ENCODE measurements around the gene SAT1. TPM values are rescaled to one million over a fixed set of nuclear protein-coding genes. Genes with fewer than 3 reads are reported as not detected.

Gene SAT1
- total and polyA plus RNA-seq, 2 of the 13 experiments (the other 11 are each of a cell fraction or from before 2014, with no cell fraction given) = 216 to 1,243 TPM

DNA sequence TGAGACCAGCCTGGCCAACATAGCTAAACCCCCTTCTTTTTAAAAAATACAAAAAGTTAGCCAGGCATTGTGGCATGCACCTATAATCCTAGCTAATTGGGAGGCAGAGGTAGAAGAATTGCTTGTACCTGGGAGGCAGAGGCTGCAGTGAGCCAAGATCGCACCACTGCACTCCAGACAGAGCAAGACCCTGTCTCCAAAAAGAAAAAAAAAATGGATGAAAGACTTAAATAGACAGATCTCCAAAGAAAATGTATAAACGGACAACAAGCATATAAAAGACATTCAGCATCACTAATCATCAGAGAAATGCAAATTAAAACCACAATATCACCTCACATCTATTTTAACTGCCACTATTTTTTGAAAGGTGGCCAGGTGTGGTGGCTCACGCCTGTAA lies 6.6 kb upstream of the SAT1 start (continued):
- TF ChIP-seq, protein P1, sequence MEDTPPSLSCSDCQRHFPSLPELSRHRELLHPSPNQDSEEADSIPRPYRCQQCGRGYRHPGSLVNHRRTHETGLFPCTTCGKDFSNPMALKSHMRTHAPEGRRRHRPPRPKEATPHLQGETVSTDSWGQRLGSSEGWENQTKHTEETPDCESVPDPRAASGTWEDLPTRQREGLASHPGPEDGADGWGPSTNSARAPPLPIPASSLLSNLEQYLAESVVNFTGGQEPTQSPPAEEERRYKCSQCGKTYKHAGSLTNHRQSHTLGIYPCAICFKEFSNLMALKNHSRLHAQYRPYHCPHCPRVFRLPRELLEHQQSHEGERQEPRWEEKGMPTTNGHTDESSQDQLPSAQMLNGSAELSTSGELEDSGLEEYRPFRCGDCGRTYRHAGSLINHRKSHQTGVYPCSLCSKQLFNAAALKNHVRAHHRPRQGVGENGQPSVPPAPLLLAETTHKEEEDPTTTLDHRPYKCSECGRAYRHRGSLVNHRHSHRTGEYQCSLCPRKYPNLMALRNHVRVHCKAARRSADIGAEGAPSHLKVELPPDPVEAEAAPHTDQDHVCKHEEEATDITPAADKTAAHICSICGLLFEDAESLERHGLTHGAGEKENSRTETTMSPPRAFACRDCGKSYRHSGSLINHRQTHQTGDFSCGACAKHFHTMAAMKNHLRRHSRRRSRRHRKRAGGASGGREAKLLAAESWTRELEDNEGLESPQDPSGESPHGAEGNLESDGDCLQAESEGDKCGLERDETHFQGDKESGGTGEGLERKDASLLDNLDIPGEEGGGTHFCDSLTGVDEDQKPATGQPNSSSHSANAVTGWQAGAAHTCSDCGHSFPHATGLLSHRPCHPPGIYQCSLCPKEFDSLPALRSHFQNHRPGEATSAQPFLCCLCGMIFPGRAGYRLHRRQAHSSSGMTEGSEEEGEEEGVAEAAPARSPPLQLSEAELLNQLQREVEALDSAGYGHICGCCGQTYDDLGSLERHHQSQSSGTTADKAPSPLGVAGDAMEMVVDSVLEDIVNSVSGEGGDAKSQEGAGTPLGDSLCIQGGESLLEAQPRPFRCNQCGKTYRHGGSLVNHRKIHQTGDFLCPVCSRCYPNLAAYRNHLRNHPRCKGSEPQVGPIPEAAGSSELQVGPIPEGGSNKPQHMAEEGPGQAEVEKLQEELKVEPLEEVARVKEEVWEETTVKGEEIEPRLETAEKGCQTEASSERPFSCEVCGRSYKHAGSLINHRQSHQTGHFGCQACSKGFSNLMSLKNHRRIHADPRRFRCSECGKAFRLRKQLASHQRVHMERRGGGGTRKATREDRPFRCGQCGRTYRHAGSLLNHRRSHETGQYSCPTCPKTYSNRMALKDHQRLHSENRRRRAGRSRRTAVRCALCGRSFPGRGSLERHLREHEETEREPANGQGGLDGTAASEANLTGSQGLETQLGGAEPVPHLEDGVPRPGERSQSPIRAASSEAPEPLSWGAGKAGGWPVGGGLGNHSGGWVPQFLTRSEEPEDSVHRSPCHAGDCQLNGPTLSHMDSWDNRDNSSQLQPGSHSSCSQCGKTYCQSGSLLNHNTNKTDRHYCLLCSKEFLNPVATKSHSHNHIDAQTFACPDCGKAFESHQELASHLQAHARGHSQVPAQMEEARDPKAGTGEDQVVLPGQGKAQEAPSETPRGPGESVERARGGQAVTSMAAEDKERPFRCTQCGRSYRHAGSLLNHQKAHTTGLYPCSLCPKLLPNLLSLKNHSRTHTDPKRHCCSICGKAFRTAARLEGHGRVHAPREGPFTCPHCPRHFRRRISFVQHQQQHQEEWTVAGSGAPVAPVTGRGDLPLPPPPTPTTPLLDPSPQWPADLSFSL (CRISPR knock-in tag; IDR thresholded peaks at IDR 0.05) = no peak
- TF ChIP-seq, protein P2, sequence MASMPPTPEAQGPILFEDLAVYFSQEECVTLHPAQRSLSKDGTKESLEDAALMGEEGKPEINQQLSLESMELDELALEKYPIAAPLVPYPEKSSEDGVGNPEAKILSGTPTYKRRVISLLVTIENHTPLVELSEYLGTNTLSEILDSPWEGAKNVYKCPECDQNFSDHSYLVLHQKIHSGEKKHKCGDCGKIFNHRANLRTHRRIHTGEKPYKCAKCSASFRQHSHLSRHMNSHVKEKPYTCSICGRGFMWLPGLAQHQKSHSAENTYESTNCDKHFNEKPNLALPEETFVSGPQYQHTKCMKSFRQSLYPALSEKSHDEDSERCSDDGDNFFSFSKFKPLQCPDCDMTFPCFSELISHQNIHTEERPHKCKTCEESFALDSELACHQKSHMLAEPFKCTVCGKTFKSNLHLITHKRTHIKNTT (CRISPR knock-in tag; IDR thresholded peaks at IDR 0.05) = no peak
- no peak for TF ChIP-seq ZNF44 (CRISPR knock-in tag; IDR thresholded peaks at IDR 0.05)

DNA sequence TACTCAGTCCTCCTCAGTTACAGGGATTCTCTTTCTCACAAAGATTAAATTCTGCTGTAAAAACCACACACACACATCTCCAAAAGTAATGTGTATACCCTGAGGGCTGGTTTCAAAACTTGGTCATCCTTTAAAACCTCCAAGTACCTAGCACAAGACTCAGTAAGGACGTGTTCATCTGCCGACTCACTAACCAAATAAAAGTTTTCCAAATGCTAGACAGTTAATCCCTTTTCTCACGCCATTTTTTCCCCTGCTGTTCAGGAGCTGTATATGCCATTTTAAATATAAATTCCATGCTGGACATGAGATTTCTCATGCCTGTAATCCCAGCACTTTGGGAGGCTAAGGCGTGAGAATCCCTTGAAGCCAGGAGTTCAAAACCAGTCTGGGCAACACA lies 3.9 kb upstream of the SAT1 start:
- Histone ChIP-seq H4K20me1 (ENCODE audit: insufficient read depth, low read length) (peaks cover 5% of the 10 kb centered on the region), H3K79me2 (ENCODE audit: insufficient read depth, low read length) (peaks cover 19% of the 10 kb centered on the region), H2AFZ (ENCODE audit: low read length) (no peak overlapping the region), H3K9ac (ENCODE audit: insufficient read depth, low read depth, low read length) (no peak overlapping the region), H3K36me3 (replicated peaks in 1 of 2; ENCODE audit: control insufficient read depth in 1 of 2, insufficient read depth in 2 of 2, low read length in 2 of 2) (no peaks in the 10 kb centered on the region), H3K4me1 (ENCODE audit: insufficient read depth, low read length) (peaks cover 18% of the 10 kb centered on the region), H3K27me3 (ENCODE audit: control insufficient read depth in 1 of 2, insufficient read depth in 2 of 2, low read length in 2 of 2) (no peaks in the 10 kb centered on the region; a peak in 1 of 5 replicates), H3K27ac (ENCODE audit: extremely low read length, insufficient read depth, low read length) (peak overlapping the region; percentile 8), H3K4me3 (replicated peaks in 1 of 3; ENCODE audit: insufficient read depth in 1 of 3, low read depth in 2 of 3, low read length in 3 of 3) (no peak overlapping the region), H3K9me3 (ENCODE audit: low read length) (no peaks in the 10 kb centered on the region), H3K4me2 (ENCODE audit: low read depth, low read length) (no peak overlapping the region)
- no peak for ATAC-seq
- FAIRE-seq = no peak
- POLR2A ChIA-PET = interaction anchor here (1.0 kb wide), 1 partner anchor 123 kb away, joined by 4 read pairs; no protein-coding TSS in a partner anchor
- BruUV-seq (replicated peaks) = no TSS peak
- CTCF ChIA-PET (ENCODE audit: low intra/inter-chr PET ratio, low total read pairs) = no interaction called here
- in situ Hi-C loops (cut with HindIII; ENCODE audit: extremely low pct_ligation_motif_present, low pct_unique_long_range_greater_than_20kb) = no loop called here
- 60% methylated on average over 4 of the region's 4 CpGs for WGBS (ENCODE audit: low lambda C conversion rate)
- intact Hi-C loops (cut with micrococcal nuclease; ENCODE audit: unreplicated experiment) = no loop called here
- no peak for DNase-seq (ENCODE audit: low spot score)
- TF ChIP-seq MATR3 (CRISPR knock-in tag; IDR thresholded peaks at IDR 0.05) (no peak), ZNF790 (CRISPR knock-in tag; IDR thresholded peaks at IDR 0.05; ENCODE audit: borderline replicate concordance) (no peak), SP4 (CRISPR knock-in tag; IDR thresholded peaks at IDR 0.05) (no peak), ZSCAN20 (CRISPR knock-in tag; IDR thresholded peaks at IDR 0.05; ENCODE audit: borderline replicate concordance) (no peak), REXO4 (CRISPR knock-in tag; IDR thresholded peaks at IDR 0.05; ENCODE audit: borderline replicate concordance) (no peak), SNAPC2 (CRISPR knock-in tag; IDR thresholded peaks at IDR 0.05) (no peak), SOX5 (CRISPR knock-in tag; IDR thresholded peaks at IDR 0.05; ENCODE audit: borderline replicate concordance) (no peak), HMG20B (CRISPR knock-in tag; conservative IDR thresholded peaks at IDR 0.05) (no peak), SAP130 (CRISPR knock-in tag; IDR thresholded peaks at IDR 0.05; ENCODE audit: low read depth) (no peak), YY1 (IDR thresholded peaks at IDR 0.05; ENCODE audit: insufficient read depth, insufficient replicate concordance, low read depth, low read length) (no peak)
- TF ChIP-seq, protein P3, sequence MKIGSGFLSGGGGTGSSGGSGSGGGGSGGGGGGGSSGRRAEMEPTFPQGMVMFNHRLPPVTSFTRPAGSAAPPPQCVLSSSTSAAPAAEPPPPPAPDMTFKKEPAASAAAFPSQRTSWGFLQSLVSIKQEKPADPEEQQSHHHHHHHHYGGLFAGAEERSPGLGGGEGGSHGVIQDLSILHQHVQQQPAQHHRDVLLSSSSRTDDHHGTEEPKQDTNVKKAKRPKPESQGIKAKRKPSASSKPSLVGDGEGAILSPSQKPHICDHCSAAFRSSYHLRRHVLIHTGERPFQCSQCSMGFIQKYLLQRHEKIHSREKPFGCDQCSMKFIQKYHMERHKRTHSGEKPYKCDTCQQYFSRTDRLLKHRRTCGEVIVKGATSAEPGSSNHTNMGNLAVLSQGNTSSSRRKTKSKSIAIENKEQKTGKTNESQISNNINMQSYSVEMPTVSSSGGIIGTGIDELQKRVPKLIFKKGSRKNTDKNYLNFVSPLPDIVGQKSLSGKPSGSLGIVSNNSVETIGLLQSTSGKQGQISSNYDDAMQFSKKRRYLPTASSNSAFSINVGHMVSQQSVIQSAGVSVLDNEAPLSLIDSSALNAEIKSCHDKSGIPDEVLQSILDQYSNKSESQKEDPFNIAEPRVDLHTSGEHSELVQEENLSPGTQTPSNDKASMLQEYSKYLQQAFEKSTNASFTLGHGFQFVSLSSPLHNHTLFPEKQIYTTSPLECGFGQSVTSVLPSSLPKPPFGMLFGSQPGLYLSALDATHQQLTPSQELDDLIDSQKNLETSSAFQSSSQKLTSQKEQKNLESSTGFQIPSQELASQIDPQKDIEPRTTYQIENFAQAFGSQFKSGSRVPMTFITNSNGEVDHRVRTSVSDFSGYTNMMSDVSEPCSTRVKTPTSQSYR (CRISPR knock-in tag; IDR thresholded peaks at IDR 0.05; ENCODE audit: borderline replicate concordance) = no peak

Data from HepG2 (cell line).